AG08395 (cell line): Measurements from ENCODE around the gene ATP10D.
A peak's percentile ranks its signal among the peaks of the same experiment; 100 is the strongest.
"Not testable (repeated sequence)": the region's sequence is repeated elsewhere in the genome, so short reads cannot be mapped to it uniquely, and the experiment has no call there.

Source experiments
- DNase-seq: peaks from one replicate; pipeline ENCODE4 v3.0.0; 2012; ENCODE audit warnings: mixed read lengths, low spot score

Gene ATP10D

DNA sequence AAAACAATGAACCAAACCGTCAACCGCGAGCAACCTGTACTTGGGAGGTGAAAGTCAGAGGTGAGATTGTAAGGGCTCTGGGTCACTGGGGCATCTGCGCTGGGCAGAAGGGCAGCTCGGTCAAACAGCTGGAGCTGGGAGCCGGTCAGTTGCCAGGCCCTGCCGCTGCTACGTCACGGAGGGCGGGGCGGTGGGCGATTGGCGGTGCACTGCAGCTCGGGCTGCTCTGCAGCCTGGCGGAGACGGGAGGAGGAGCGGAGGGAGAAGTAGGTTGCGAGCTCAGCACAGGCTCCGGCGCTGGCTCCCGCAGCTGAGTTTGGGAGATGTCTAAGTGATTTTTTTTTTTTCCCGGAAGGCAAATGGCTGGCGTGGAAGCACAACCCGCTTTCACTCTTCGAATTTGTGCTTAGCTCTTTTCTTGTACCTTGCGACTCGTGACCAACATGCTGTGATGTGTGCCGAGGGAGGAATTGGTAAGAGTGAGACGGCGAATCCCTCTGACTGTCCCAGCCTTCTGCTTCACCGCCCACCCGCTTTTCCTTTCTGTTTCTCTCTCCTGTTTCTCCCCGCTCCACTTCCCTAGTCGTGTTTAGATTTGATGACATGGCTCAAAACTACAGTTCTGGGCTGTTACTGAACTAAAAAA lies at the start of gene ATP10D:
ATP10D (plus strand) TSS at position 229 of the 646 bp plus-strand sequence. CDS start 27,266 bp downstream, outside the sequence.
- peak; percentile 95 for DNase-seq

DNA sequence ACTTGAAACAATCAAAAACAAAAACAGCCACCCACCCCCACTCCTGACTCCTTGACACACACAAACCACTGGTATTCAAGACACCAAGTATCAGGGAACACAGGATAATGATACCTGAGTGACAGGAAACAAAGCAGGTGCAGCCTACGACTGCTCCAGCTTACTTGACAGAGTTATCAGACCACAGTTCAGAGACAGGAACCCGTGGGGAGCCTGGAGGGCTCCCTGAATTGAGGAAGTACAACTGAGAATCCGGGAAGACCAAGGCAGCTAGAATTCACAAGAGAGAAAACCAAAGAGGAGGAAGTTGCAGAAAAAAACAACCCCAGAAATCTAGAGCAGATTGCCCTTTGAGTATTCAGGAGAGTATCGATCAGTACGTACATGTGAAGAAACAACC lies 42.1 kb upstream of the ATP10D start:
- DNase-seq: no peak

DNA sequence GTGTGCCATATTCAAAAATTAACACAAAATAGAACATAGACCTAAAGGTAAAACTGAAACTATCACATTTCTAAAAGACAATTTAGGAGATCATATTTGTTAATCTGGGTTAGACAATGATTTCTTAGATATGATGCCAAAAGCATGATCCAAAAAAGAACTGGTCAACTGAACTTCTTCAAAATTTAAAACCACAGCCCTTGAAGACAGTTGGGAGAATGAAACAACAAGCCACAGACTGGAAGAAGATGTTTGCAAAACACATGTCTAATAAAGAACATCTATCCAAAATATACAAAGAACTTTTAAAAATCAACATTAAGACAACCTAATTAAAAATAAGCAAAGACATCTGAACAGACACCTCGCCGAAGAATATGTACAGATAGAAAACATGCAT lies 41.0 kb upstream of the ATP10D start:
- DNase-seq: no peak

DNA sequence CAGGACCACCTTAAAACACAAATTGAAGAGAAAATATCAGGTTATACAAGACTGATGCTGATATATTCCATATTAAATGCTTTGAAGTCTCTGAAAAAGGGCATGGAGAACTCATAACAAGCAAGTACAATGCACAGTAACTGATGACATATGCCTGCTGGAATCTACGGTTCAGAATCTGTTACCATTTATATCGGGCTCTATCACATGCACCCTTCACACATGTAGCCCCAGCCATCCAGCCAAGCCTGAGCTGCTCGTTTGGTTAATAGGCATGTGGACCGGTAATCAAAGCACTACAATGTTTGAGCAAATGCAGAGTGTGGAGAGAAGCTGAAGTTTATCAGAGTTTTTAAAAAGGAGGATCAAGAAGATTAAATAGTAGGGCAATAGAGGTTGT lies 33.4 kb upstream of the ATP10D start:
- peak; percentile 26 for DNase-seq

DNA sequence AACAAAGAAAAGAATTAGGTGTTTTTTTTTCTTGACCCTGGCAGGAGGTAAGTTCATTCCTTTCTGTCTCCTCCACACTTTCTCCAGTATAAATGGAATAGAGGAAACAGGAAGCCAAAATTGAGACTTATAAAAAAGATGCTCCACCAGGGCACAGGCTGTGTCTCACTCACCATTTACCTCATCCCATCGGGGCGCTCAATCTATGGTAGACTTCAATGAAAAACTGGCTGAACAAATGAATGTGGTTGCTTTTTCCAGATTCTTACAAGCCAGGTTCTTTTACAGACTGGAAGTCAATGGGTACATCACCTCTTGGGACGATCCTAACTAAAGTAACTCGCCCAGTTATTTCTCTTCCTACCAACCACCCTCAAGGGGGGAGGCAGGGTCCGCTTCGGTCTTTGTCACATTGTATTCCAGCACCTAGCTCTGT lies 22.3 kb upstream of the ATP10D start:
- no peak for DNase-seq

DNA sequence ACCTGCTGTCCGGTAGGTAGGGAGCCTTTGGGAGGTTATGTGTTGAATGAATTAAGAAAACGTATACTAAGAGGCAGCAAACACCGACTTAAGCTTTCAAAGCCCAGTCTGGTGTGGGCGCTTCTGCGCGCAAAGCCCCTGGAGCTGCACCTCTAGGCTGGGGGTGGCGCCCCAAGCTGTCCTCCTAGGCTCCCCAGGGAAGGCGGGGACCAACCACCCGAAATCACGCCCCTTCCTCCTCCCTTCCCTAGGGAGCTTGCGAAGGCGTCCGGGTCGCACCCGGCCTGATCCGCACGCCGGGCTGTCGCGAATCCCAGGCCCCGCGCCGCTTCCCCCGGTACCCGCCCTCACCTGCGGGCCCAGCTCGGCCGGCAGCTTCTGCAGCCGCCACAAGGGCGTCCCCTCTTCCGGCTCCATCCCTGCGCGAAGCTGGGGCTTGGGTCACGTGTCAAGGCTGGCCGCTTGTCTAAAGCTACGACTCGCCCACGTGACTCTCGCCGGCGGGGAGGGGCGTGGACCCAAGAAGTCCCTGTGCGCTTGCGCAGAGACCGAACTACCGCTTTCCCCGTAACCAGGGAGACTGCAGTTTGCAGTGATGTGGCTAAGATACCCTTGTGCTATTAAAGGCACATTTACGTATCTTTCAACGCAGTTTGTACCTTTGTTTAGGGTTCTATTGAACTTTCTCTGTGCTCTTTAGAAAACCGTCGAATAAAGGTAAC lies 21.7 kb upstream of the ATP10D start, which contains the start of gene COMMD8:
COMMD8 (minus strand) TSS at position 468 of the 722 bp plus-strand sequence; CDS start at position 417, 51 bp downstream.
- DNase-seq: peak; percentile 98

DNA sequence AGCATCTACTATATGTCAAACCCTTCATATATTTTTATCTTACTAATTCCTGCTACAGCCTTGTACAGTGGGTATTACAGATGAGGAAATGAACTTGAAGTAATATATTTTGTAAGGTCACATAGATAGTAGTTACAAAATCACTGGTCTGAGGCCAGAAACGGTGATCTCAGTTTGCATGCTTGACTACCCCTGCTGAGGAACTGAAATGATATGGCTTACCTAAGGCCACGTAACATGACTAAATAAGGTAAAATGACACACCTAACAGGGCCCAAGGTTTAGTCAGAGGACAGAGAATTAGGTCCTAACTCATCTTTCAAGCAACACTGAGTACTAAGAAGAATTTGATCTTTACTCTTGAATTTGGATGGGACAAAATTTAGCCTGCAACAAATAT lies 20.1 kb upstream of the ATP10D start:
- no peak for DNase-seq

DNA sequence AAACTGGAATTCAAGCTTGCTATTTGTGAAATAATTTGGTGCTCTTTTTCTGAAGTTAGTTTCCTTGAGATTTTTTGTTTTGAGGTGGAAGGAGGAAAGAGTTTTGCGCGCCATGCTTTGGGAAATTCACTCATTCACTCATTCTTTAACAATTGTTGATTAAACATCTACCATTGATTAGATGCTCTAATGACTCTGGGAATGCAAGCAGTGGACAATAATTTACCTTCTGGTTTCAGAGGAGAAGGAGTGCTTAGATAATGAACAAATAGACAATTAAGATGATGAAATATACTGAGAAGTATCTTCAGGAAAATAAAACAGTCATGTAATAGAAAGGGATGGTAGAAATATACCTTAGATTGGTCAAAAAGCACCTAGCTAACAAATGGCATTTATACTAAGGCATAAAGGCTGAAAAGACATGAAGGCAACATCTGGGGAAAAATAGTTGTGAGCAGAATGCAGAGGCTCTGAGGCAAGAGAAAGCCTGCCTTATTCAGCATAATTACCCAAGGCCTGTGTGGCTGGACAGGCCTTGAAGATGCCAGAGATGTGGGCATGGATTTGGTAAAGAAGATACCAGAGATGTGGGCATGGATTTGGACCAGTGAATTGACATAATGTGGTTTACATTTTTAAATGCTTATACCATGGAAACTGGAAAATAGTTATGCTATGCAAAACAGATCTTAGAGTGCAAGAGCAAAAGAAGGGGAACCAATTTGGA lies 18.9 kb upstream of the ATP10D start:
- no peak for DNase-seq

DNA sequence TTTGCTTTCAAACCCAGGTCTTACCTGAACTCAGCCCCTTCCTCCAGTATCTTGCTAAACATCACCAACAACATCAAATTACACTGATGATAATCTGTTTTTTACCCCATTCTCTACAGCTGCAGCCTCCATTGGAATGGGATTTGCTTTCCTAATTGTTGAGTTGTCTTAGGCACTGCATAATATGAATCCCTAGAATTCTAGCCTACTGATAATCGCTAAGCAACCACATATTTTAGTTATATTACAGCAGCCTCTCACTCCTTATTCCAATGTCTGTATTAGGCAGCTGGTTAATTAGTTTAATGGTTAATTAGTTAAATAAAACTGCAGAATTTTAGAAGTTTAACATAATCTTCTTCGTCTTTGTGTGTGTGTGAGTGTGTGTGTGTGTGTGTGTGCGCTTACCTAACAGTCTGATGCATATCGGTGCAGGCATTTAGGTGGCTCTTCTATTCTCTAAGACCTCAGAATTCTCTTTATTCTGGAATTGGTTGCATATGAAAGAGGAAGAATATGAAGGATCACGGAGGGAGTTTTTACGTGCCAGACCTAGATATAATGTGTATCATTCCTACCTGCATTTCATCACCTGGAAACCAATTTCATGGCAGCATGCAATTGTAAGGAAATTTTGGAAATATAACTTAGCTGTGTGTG lies 16.2 kb upstream of the ATP10D start:
- no peak for DNase-seq

DNA sequence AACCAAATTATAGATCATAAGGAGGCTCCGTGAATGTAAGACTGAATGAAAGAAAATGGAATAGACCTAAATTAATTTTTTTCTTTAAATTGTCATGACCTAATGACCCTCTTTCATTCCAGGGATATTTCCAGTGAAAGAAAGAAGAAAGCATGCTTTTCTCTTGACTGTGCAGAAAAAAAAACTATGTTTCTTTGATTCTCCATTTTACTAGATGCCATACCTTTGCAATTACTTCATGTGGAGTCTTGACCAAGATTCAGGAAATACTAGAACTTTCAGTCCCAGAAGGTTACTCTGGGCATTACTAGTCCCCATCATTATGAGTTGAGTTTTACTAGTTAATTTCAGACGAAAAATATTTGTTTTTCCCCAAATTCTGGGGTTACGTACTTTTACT lies 15.1 kb upstream of the ATP10D start:
- DNase-seq: peak; percentile 38

DNA sequence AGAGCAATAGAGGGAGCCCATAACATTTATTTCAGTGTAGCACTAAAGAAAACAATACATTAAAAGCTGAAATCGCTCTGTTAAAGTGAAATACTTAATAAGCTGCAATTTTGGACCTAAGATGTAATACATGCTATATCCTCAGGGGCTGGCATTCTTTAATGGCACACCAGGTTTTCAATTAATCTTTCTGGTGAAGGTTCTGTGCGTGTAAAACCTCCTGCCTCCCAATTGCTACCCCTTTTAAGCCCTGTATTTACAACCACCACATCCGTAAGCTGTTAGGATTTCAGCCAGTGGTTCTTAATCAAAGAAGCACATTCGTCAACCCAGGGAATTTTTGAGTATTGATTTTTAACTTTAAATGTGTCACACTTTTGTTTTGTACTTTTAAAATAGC lies 14.0 kb upstream of the ATP10D start:
- DNase-seq: no peak

DNA sequence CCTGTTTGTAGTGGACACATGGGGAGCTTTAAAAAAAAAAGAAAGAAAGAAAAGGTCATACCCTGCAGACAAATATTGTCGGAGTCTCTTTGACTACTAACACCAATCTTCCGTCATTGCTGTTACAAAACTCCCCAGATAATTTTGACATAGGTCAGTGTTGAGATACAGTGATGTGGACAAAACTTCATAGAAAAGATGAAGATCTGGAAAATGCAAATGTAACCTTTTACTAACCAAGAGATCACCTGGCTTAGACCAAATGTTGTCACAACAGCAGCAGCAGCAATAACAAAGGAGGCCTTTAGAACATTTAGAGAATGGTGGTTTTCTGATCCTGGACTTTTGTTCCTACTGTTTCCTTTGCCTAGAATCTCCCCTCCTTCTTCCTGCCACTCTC lies 13.5 kb upstream of the ATP10D start:
- DNase-seq: no peak

DNA sequence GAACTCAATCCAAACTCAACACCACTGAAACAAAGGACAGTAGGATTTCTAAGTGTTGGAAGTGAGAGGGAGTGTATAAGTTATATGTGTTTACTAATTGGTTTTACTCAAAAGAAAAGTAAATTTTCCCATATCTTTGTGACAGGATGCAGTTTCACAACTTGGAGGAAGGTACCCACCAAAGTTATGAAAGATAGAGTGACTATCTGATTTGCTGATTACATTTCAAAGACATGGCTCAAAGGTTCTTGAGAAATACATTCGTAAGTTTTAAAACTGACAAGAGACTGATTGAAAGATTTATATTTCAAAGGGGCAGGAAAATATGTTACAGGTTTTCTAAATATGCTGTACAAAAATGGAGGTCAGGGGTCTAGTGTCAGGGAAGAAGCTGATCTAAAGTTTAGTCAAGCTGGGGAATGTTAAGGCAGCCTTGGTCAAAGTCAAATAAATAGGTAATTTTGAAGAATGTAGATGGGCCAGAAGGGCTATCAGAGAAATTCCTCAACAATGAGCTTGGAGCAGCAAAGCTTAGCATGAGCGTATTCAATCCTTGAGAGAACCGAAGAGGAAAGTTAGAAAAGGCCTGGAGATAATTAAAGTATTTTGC lies 11.8 kb upstream of the ATP10D start:
- no peak for DNase-seq

DNA sequence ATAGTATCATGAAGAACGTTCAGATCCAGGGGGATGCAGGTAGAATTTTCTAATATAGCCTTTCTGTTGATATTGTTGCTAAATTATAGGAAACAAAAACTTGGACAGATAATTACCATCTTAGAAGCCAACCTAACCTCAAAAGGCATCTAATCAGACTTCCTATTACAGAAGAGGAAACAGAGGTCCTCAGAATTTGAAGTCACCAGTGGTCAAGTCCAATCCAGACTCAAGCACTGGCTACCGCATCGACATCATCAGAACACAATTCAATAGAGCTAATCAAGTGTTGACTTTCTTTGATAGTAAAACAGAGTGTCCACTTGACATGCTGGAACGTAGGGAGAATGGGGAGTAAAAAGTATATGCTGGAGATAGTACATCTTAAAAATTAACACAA lies 10.3 kb upstream of the ATP10D start:
- DNase-seq: no peak

DNA sequence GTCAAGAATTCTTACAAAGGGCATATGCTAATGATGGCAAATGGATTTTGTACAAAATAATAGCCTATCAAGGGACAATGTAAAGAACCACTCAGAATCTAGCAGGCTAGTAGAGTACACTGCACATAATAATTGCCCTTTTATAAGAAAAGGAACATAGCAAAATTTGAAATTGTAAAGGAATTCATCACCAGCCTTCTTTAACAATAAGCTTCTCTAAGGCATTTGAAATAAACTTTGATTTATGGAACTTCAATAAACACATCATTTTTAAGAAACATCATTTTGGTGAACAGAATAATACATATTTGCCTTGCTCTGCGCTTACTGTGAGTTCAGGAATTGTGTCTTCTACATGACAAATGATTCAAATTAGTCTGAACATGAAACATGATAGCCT lies 9.7 kb upstream of the ATP10D start:
- no peak for DNase-seq

DNA sequence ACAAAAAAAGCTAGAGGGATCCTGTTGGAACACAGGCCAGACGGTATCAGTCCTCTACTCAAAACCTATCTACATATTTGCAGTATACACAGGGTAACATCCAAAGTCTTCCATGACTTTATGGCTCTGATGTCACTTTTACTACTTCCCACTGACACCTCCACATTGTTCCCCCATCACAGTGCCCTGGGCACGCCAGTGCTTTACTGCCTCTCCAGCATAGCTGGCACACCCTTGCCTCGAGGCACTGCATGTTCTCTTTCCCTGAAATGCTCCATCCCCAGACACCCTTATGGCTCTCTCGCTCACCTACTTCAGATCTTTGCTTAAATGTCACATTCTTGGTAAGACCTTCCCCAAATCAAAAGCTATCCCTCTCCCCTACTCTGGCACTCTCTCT lies 6.3 kb upstream of the ATP10D start:
- no peak for DNase-seq

DNA sequence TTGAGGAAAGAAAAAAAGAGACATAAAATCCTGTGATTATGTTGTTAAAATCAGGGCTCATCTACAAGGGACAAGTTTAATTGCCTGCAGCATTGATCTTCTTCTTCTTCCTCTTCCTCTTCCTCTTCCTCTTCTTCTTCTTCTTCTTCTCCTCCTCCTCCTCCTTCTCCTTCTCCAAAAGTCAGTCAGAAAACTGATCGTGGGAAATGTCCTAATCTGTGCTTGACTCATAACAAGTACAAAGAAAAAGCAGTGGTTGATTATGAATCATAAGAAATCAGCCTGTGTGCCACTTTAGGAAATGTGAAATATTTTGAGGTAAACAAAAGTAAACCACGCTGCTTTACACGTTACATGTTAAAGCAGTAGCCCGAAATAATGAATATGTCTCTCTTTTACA lies 2.7 kb upstream of the ATP10D start:
- DNase-seq: peak; percentile 10

DNA sequence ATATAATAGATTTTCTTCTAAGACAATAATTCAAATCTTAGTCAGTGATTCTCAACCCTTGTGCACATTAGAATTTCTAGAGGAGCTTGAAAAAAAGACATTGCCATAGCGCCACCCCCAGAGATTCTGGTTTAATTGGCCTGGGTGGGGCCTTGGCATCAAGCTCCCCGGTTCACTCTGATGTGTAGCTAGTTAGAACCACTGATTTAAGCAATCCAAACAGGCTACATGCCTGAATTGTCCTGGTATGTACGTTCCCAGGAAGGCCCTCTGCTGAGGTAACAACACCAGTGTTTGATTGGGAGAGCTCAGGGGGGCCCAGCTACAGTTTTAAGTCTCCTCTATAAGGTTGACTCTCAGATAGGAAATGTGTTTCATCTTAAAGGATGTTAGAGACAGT lies 1.3 kb upstream of the ATP10D start:
- DNase-seq: no peak

DNA sequence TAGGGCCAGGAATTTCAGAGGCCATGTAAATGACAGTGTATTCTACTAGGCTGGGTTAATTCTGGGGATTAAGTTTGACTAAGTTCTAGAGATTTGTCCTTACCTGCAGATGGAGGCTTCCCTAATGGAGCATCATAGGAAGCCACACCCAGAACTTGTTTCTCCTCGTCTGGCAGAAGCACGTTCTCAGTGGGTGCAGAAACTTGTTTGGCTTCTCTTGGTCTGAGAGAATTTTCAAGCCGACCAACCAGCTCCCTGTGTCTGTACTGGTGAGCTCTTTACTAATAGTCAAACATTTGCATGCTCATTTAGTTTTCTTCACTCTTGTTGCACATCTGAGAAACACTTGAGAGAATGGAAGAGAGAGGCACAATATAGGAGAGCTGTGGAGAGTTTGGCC lies 907 bp upstream of the ATP10D start:
- DNase-seq: no peak

DNA sequence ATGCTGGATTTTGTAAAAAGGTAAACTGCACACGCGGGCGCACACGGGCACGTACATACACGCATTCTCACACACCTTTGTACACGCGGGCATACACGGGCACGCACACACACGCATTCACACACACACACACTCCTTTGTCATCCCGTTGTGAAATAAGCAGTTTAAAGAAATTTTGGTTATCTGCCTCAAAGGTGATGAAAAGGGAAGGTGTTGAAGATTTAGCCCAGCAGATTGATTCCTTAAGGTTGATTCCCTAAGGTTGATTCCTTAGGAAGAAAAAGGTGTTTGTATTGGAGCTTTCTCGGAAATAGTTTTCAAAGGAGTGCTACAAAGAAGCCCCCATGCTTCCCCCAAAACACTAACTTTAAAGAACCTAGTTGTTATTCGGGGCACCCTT lies 693 bp downstream of the ATP10D start:
- DNase-seq: no peak

DNA sequence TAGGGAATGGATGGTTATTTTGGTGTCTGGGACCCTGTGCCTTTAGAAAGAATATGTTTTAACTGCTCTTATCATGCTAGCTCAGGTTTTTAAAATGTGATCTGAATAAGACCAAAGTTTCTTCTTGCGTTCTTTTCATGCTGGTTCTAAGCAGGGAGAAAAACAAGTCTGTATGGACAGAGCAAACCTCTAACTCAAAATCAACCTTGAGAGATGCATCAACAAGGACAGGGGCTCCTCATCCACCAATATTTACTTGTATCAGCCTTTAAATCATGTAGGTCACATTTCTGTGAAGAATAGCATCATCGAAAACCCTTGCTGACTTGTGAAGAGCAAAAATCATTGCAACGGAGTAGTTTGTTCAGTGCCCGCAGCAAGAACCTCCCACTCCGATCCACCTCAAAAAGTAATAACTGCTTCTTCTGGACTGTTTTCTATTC lies 1.2 kb downstream of the ATP10D start:
- DNase-seq: no peak

DNA sequence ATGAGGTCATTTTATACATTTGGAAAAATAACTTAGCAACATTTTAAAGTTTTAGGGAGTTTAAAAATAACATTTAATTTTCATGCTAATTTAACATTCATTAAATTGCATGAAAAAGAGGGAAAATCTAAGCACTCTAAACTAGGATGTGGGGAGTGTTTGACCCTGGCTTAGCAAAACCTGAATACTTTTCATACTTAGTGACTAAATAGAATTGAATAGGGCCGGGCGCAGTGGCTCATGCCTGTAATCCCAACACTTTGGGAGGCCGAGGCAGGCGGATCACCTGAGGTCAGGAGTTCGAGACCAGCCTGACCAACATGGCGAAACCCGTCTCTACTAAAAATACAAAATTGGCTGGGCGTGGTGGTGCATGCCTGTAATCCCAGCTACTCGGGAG lies 1.7 kb downstream of the ATP10D start:
- not testable (repeated sequence) for DNase-seq
